ENCODE results near the gene MAGEB2.

DNA sequence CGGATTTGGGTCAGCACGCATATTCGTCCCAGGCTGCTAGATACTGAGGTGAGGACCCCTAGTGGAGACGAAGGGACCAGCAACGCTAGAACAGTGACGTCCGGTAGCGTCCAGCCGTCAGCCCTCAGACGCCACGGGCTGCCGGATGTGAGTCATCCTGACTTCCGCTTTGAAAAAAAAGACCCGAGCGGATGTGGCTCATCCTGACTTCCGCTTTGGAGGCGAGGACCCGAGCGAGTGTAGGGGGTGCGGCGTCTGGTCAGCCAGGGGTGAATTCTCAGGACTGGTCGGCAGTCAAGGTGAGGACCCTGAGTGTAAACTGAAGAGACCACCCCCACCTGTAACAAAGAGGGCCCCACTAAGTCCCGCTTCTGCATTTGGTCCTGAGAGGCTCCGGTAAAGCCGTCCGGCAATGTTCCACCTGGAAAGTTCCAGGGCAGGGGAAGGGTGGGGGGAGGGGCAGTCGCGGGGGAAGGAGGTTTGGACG lies at the start of gene MAGEB2:
- TF ChIP-seq EP300 (conservative IDR thresholded peaks at IDR 0.05; ENCODE audit: poor library complexity, severe bottlenecking) (no peak), POLR2AphosphoS5 (IDR thresholded peaks at IDR 0.05) (no peak), TAF1 (IDR thresholded peaks at IDR 0.05; ENCODE audit: low read depth) (no peak), EZH2 (IDR thresholded peaks at IDR 0.05; ENCODE audit: borderline replicate concordance, insufficient read depth, low read length, poor library complexity, severe bottlenecking) (no peak), RAD21 (conservative IDR thresholded peaks at IDR 0.05) (no peak)
- TF ChIP-seq, protein P1, sequence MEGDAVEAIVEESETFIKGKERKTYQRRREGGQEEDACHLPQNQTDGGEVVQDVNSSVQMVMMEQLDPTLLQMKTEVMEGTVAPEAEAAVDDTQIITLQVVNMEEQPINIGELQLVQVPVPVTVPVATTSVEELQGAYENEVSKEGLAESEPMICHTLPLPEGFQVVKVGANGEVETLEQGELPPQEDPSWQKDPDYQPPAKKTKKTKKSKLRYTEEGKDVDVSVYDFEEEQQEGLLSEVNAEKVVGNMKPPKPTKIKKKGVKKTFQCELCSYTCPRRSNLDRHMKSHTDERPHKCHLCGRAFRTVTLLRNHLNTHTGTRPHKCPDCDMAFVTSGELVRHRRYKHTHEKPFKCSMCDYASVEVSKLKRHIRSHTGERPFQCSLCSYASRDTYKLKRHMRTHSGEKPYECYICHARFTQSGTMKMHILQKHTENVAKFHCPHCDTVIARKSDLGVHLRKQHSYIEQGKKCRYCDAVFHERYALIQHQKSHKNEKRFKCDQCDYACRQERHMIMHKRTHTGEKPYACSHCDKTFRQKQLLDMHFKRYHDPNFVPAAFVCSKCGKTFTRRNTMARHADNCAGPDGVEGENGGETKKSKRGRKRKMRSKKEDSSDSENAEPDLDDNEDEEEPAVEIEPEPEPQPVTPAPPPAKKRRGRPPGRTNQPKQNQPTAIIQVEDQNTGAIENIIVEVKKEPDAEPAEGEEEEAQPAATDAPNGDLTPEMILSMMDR (IDR thresholded peaks at IDR 0.05; ENCODE audit: poor library complexity, severe bottlenecking) = no peak
- TF ChIP-seq, protein P2, sequence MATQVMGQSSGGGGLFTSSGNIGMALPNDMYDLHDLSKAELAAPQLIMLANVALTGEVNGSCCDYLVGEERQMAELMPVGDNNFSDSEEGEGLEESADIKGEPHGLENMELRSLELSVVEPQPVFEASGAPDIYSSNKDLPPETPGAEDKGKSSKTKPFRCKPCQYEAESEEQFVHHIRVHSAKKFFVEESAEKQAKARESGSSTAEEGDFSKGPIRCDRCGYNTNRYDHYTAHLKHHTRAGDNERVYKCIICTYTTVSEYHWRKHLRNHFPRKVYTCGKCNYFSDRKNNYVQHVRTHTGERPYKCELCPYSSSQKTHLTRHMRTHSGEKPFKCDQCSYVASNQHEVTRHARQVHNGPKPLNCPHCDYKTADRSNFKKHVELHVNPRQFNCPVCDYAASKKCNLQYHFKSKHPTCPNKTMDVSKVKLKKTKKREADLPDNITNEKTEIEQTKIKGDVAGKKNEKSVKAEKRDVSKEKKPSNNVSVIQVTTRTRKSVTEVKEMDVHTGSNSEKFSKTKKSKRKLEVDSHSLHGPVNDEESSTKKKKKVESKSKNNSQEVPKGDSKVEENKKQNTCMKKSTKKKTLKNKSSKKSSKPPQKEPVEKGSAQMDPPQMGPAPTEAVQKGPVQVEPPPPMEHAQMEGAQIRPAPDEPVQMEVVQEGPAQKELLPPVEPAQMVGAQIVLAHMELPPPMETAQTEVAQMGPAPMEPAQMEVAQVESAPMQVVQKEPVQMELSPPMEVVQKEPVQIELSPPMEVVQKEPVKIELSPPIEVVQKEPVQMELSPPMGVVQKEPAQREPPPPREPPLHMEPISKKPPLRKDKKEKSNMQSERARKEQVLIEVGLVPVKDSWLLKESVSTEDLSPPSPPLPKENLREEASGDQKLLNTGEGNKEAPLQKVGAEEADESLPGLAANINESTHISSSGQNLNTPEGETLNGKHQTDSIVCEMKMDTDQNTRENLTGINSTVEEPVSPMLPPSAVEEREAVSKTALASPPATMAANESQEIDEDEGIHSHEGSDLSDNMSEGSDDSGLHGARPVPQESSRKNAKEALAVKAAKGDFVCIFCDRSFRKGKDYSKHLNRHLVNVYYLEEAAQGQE (IDR thresholded peaks at IDR 0.05; ENCODE audit: borderline replicate concordance) = no peak
